Heart right ventricle (tissue), 16 donors: Measurements from ENCODE around the gene PHGDH. TPM values are rescaled to one million over a fixed set of nuclear protein-coding genes. Genes with fewer than 3 reads are reported as not detected.
"Not testable (repeated sequence)": the region's sequence is repeated elsewhere in the genome, so short reads cannot be mapped to it uniquely, and the experiment has no call there.

Experiments
- ATAC-seq, 8 donors: fragments of 200-7000 bp; cut with Tn5 transposase; one replicate each; pipeline ENCODE4 v1.9.1; 2020; ENCODE audit warnings: mild to moderate bottlenecking in 8 of 8, moderate library complexity in 8 of 8, moderate number of reproducible peaks in 1 of 8
- DNase-seq, 2 donors: peaks; one replicate each; pipeline ENCODE4 v3.0.0-alpha.2; 2020
- H3K27ac ChIP-seq, 10 donors: fragments of 200-600 bp; sonication (generic) in 2 of 10; one replicate each; pipeline versions ENCODE4 v1.5.0 to v1.8.0; 2020 to 2022; ENCODE audit warnings: mild to moderate bottlenecking in 3 of 10
- H3K27me3 ChIP-seq, 7 donors: fragments of 200-600 bp; one replicate each; pipeline ENCODE4 v1.8.0; 2021 to 2022; ENCODE audit warnings: mild to moderate bottlenecking in 2 of 7
- H3K36me3 ChIP-seq, 9 donors: fragments of 200-600 bp; sonication (generic) in 1 of 9; one replicate each; pipeline versions ENCODE4 v1.5.0 to v1.8.0; 2020 to 2022; ENCODE audit warnings: mild to moderate bottlenecking in 2 of 9
- H3K4me1 ChIP-seq, 9 donors: fragments of 200-600 bp; sonication (generic) in 1 of 9; one replicate each; pipeline versions ENCODE4 v1.5.0 to v1.8.0; 2020 to 2022; ENCODE audit warnings: mild to moderate bottlenecking in 4 of 9
- H3K4me3 ChIP-seq, 10 donors: fragments of 200-600 bp; sonication (generic) in 2 of 10; one replicate each; pipeline versions ENCODE4 v1.5.0 to v1.8.0; 2020 to 2022; ENCODE audit warnings: mild to moderate bottlenecking in 7 of 10, moderate library complexity in 2 of 10
- H3K9me3 ChIP-seq, 11 donors: fragments of 200-600 bp in 10 of 11; sonication (generic) in 2 of 11; one replicate each; pipeline versions ENCODE4 v1.5.0 to v1.8.0; 2013 to 2022; ENCODE audit warnings: mild to moderate bottlenecking in 2 of 11, control low read depth in 1 of 11, moderate library complexity in 1 of 11
- CTCF ChIP-seq, 9 donors: fragments of 200-600 bp; sonication (generic) in 2 of 9; IDR thresholded peaks; one replicate each; pipeline versions ENCODE4 v1.5.0 to v1.8.0; 2021 to 2022; ENCODE audit warnings: antibody characterized with exemption in 9 of 9, mild to moderate bottlenecking in 5 of 9, moderate library complexity in 1 of 9
- WGBS, 2 donors: extraction: QIAGEN DNeasy Blood & Tissue Kit; methylation state at CpG; one replicate each; pipeline ENCODE4 v1.1.7; 2013; ENCODE audit warnings: inconsistent platforms in 1 of 2; 5-methylcytosine and 5-hydroxymethylcytosine counted together
- intact Hi-C, 10 donors: fragments of 100-400 bp; cut with DNase I; formaldehyde crosslinking; loops; one replicate each; pipeline versions ENCODE4 v1.11.1 to v1.14.2; 2022
- polyA plus RNA-seq, 2 donors: library from polyadenylated mRNA; stranded (reverse); fragments of 200-250 nt; gene quantifications; one replicate each; pipeline ENCODE4 v1.2.3, GENCODE V29; 2013
- total RNA-seq, 10 donors: library from RNA; stranded (reverse); fragmentation: NEBNext Ultra II Directional in 3 of 10; extraction: Animal tissue kit (Norgen Biotek cat#: 25700) in 3 of 10; gene quantifications; one replicate each; pipeline versions ENCODE4 v1.2.1 to v1.2.4, GENCODE V29; 2021 to 2023
- donor health status: Arrhythmogenic right ventricular cardiomyopathy.
- donor health status: ischemic (EF 13 %, LVEDD 7.1; RV severe dilation, severe dysfunction).
- donor health status: healthy with polysubstance abuse.
- donor health status: DM: no; HTN: yes; CAD: no.
- donor health status: DM: no; HTN: no; CAD: no.
- donor health status: ischemic (EF 25% LVEDD 6.9; RV normal size, moderate dysfunction).
- donor health status: ischemic (EF 25% LVEDD 5.7; RV mildly dilated, moderate dysfunction).
- donor health status: healthy.
- donor health status: DM: yes; HTN: yes; CAD: no.
- donor health status: Ischemic cardiomyopathy.
- donor health status: ischemic (EF 35%, LVEDD 5.7; RV mildly dilated, moderate dysfunction).
- donor health status: nonischemic (EF 11% LVEDD 7.7; RV severe dilation, severe dysfunction).
- donor health status: DM: yes; HTN: yes; CAD: no.
- donor health status: PGD.
- donor health status: ischemic (EF 29% LVEDD 5.4; RV normal size, mild dysfunction).
- donor health status: nonischemic (EF 23%, LVEDD 6.1; RV moderate dilation, normal function).

PHGDH gene
- total and polyA plus RNA-seq, 12 donors, result 3.8 to 23.4 (median 5.0) TPM

- TF ChIP-seq CTCF (IDR thresholded peaks at IDR 0.05), result no peak
- no peak for ATAC-seq
- Histone ChIP-seq H3K27me3 (no peaks in the 10 kb centered on the region), H3K4me1 (no peaks in the 10 kb centered on the region), H3K36me3 (no peaks in the 10 kb centered on the region), H3K27ac (no peak overlapping the region), H3K4me3 (no peak overlapping the region), H3K9me3 (peaks cover 0 to 5% (median 0%) of the 10 kb centered on the region in 11 donors)
- WGBS, 2 donors, result 76 to 78% methylated on average over 2 of the region's 2 CpGs
- intact Hi-C loops, result no loop called here
- no peak for DNase-seq
Measured at GRCh38 chr1:119687434-119688079, 24.2 kb upstream of the PHGDH start.

- intact Hi-C loops, result no loop called here
- no peak for ATAC-seq
- no peak for DNase-seq
Measured at GRCh38 chr1:119688810-119689209, 22.9 kb upstream of the PHGDH start.

GRCh38 chr1:119689511-119689910 lies 22.2 kb upstream of the PHGDH start:
- DNase-seq (no peak), ATAC-seq (no peak)
- intact Hi-C loops, result no loop called here
- no peak for TF ChIP-seq CTCF (IDR thresholded peaks at IDR 0.05)
- peaks cover 0 to 6% (median 0%) of the 10 kb centered on the region in 11 donors for H3K9me3 ChIP-seq
- no peaks in the 10 kb centered on the region for H3K36me3 ChIP-seq
- no peak overlapping the region for H3K4me3 ChIP-seq
- H3K27me3 ChIP-seq, result no peaks in the 10 kb centered on the region
- no peaks in the 10 kb centered on the region for H3K4me1 ChIP-seq
- no peak overlapping the region for H3K27ac ChIP-seq

More at GRCh38 chr1:119688810-119689209, 22.9 kb upstream of the PHGDH start:
- no peak overlapping the region for H3K4me3 ChIP-seq
- H3K4me1 ChIP-seq, result no peaks in the 10 kb centered on the region
- no peaks in the 10 kb centered on the region for H3K36me3 ChIP-seq
- H3K27me3 ChIP-seq, result no peaks in the 10 kb centered on the region
- peaks cover 0 to 6% (median 0%) of the 10 kb centered on the region in 11 donors for H3K9me3 ChIP-seq
- no peak for TF ChIP-seq CTCF (IDR thresholded peaks at IDR 0.05)
- no peak overlapping the region for H3K27ac ChIP-seq

GRCh38 chr1:119696863-119697262 lies 14.9 kb upstream of the PHGDH start:
- peaks cover 0 to 23% (median 7%) of the 10 kb centered on the region in 11 donors for H3K9me3 ChIP-seq
- WGBS, 2 donors, result 65 to 80% methylated on average over 4 of the region's 4 CpGs
- ATAC-seq, H3K36me3 ChIP-seq, H3K27me3 ChIP-seq, intact Hi-C loops, H3K4me1 ChIP-seq, H3K4me3 ChIP-seq, DNase-seq, H3K27ac ChIP-seq: not testable (repeated sequence)

GRCh38 chr1:119697598-119697997 lies 14.1 kb upstream of the PHGDH start:
- Histone ChIP-seq H3K9me3 (peaks cover 0 to 20% (median 7%) of the 10 kb centered on the region in 11 donors), H3K4me1 (no peaks in the 10 kb centered on the region), H3K4me3 (no peak overlapping the region), H3K27ac (no peak overlapping the region), H3K27me3 (no peaks in the 10 kb centered on the region), H3K36me3 (no peaks in the 10 kb centered on the region)
- 78 to 86% methylated on average over 3 of the region's 3 CpGs for WGBS, 2 donors
- TF ChIP-seq CTCF (IDR thresholded peaks at IDR 0.05), result no peak
- intact Hi-C loops, result no loop called here
- no peak for DNase-seq
- no peak for ATAC-seq
